HG03457 (cell line): ENCODE data around the gene XYLT1.

Experiments used
- ATAC-seq: cut with Tn5 transposase; IDR thresholded peaks from one replicate; pipeline ENCODE4 v1.9.1; 2021; ENCODE audit warnings: moderate number of reproducible peaks; ENCODE audit not compliant: unreplicated experiment

The XYLT1 gene

DNA sequence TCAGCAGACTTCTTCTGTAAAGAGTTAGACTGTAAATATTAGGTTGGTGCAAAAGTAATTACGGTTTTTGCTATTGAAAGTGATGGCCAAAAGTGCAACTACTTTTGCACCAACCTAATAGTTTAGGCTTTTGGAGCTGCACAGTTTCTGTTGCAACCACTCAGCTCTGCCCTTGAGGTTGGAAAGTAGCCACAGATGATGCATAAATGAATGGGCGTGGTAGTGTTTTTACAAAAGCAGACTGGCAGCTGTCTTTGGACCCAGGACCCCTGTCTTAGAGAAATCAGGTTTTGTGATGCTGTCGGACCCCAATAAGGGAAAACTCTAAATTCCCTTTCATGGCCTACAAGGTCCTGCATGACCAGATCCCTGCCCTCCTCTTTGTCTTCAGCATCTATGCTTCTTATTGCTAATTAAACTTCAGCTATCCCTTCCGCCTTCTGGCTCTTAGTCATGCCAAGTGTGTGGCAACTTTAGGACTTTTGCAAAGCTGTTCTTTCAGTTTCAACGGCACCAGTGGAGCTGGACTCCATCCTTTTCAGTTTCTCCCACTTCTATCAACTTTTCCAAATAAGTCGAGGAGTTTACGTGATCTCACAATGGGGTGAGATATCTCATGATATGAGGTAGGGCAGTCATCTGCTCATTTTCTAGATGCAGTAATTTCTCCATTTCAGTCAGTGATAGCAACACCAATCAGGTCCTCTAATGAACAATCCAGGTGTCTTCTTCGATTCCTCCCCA, 232.3 kb downstream of the XYLT1 start:
- ATAC-seq, result no peak

- ATAC-seq, result no peak
These were observed 233.3 kb downstream of the XYLT1 start for GRCh38 chr16:17237350-17237944.

GRCh38 chr16:17235147-17235815, 235.5 kb downstream of the XYLT1 start:
- no peak for ATAC-seq

GRCh38 chr16:17233318-17234002, 237.3 kb downstream of the XYLT1 start:
- ATAC-seq, result no peak

GRCh38 chr16:17232487-17232886, 238.3 kb downstream of the XYLT1 start:
- ATAC-seq, result no peak

DNA sequence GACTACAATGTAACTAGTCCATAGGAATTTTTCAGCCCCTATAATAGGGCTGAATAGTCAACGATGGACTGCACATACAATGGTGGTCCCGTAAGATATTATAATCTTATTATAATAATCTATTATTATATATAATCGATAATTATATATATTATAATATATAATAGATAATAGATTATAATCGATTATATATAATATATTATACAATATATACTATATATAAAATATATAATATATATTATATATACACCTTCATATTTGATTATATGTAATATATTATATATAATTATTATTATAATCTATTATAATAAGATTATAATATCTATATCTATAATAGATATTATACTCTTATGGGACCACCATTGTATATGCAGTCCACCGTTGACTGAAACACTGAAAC, 238.8 kb downstream of the XYLT1 start:
- no peak for ATAC-seq

- no peak for ATAC-seq
These were observed 239.7 kb downstream of the XYLT1 start for GRCh38 chr16:17230932-17231581.

DNA sequence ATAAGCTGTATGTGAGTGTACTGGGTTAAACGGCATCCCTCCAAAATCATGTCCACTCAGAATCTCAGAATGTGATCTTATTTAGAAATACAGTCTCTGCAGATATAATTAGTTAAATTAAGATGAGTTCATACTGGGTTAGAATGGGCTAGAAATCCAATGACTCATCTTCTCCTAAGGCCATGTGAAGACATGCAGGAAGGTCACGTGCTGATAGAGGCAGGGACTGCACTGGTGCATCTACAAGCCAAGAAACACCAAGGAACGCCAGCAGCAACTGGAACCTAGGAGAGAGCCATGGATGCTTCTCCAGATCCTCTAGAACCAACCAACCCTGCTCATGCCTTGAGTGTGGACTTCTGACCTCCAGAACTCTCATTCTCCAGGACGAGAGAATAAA, 241.0 kb downstream of the XYLT1 start:
- no peak for ATAC-seq

DNA sequence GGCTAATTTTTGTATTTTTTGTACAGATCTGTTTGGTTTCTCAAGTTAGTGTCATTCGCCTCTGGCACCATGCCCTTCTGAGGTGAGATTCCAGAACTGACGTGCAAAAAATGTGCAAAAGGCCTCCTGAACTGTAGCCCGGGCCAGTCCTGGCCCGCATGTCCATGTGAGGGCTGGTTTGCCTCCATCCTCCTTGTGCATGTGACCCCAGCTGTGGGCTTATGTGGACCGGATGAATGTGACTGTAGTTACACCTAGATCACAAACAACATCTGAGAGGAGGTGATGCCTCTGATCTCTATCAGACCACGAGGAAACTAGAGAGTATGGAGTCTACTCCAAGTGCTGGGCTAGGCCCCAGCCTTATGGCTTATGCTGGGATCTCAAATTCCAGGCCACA, 241.6 kb downstream of the XYLT1 start:
- ATAC-seq, result no peak

DNA sequence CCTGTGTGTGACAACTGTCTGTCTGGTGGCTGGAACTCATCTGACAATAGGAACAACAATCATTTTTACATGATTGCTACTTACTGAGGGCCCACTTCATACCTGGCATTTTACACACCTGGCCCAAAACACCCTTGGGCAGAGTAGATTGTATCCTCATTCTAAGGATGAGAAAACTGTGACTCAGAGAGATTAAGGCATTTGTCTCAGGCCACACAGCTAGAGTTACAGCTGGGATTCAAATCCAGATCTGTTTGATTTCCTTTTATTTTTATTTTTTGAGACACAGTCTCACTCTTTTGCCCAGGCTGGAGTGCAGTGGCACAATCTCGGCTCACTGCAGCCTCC, 242.1 kb downstream of the XYLT1 start:
- ATAC-seq, result no peak

- ATAC-seq, result no peak
These were observed 242.6 kb downstream of the XYLT1 start for GRCh38 chr16:17228048-17228707.

DNA sequence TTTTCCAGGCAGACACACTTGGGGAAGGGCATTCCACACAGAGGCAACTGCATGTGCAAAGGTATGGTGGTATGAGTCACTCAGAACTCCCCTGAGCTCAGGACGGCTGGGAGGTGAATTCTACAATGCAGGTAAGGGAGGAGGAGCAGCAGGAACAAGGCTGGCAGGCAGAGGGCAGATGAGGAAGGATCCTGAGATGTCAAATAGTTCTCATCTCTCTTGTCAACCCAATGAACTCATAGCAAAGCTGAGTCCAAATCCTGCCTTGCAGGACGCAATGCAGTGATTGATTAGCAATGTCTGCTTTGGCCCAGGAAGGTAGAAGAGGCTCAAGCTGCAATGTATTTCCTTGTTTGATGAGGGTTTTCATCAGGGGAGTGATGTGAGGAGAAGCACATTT, 243.5 kb downstream of the XYLT1 start:
- ATAC-seq, result no peak

GRCh38 chr16:17225541-17225940, 245.2 kb downstream of the XYLT1 start:
- no peak for ATAC-seq

DNA sequence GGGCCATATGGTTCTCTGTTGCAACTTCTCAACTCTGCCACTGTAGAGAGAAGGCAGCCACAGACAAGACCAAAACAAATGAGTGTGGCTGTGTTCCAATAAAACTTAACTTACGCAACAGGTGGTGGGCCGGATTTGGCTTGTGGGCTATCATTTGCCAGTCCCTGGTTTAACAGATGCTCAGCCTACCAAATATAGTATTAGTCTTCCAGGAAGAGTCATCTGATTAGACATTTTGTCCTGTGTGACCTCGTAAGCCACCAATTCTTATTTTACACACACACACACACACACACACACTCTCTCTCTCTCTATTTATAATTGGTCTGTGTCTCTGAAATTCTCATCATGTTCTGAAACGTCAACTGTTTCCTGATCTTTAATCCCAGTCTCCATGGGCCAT, 245.9 kb downstream of the XYLT1 start:
- ATAC-seq, result no peak

DNA sequence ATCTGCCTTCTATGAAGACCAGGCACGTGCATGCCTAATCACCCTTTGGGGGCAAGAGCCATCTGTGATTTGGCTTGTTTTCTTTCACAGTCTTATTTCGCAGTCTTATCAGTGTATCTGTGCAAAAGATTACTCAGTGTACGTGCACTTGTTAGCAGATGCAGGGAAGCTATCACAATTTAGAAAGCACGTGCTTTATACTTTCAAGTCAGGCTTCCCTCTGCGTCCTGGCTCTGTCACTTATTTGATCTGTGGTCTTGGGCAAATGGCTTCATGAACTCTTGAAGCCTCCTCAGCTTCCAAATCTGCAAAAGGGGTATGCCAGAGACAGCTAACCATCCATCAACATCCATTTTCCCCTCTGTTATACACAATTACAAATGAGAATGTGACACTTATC, 246.4 kb downstream of the XYLT1 start:
- no peak for ATAC-seq

GRCh38 chr16:17223576-17223975, 247.2 kb downstream of the XYLT1 start:
- ATAC-seq, result no peak

DNA sequence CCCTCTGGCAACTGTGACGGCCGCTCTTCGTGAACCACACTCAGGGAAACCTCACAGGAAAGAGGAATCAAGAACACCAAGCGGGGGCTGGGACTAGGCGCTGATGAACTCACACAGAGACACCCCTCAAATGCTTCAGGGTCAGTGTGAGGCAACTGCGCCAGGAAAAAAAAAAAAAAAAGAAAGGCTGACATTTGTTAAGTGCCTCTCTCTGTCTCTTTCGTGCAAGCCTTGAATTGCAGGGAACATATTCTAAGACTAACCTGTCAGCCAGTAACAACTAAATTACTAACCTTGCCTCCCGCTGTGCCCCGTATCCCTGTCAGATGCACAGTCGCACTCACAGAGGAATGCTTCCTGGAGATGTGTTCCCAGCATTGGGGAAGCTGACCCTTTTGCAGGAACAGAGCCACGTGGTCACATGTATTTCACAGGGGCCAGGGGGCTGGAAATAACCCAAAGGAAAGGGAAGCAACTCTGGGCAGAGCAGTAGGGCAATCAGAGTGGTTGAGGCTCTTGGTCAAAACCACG, 247.8 kb downstream of the XYLT1 start:
- no peak for ATAC-seq

DNA sequence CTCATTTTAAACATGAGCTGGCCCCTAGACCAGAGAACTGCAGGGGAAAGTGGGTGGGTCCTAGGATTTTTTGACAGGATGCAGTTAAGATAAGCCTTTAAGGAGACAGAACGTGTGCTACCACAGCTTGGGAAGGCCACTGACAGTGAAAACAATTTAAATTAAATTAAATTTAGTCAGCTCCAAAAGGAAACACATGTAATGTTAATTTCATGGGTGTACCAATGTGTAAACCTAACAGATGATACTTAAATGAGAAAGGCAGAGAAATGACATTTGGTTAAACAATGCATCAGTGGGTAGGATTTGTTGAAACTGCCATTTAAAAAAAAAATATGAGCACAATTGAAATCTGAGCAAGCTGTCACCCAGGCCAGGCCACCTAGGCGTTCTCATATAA, 250.8 kb downstream of the XYLT1 start:
- no peak for ATAC-seq

DNA sequence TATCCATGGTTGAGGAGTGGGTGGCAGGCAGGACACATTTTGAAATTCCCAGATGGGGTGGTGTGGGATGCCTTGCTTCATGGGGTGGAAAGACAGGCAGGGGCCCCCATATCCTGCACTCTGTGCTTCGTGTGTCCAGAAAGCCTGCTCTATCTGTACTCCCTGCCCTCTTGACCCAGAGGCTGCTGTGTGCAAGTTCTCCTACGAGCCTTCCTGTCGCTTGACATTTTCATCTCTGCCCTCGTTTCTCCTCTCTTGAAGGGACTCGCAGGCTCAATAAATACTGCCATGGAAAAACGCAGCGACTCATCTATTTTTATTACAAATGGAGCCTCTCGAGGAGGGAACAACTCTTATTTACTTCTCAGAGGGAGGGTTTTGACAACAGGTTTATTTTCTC, 254.8 kb downstream of the XYLT1 start:
- ATAC-seq, result no peak

DNA sequence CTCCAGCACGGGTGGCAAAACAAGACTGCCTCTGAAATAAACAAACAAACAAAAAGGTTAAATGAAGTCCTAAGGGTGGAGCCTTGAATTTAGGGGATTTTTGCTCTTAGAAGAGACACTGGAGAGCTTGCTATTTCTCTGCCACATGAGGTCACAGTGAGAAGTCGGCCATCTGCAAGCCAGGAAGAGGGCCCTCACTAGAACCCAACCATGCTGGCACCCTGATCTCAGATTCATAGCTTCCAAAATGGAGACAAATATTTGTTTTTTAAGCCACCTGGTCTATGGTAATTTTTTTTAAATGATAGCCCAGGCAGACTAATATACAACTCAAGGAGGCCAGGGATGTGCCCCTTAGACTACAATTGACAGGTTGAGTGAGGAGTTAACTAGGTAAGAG, 255.5 kb downstream of the XYLT1 start:
- no peak for ATAC-seq

GRCh38 chr16:17213974-17214373, 256.8 kb downstream of the XYLT1 start:
- ATAC-seq, result no peak
